ENCODE data around the gene TLR4.

Gene TLR4

DNA sequence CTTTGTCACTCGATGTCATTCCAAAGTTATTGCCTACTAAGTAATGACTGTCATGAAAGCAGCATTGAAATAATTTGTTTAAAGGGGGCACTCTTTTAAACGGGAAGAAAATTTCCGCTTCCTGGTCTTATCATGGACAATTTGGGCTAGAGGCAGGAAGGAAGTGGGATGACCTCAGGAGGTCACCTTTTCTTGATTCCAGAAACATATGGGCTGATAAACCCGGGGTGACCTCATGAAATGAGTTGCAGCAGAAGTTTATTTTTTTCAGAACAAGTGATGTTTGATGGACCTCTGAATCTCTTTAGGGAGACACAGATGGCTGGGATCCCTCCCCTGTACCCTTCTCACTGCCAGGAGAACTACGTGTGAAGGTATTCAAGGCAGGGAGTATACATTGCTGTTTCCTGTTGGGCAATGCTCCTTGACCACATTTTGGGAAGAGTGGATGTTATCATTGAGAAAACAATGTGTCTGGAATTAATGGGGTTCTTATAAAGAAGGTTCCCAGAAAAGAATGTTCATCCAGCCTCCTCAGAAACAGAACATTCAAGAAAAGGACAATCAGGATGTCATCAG, 11.3 kb downstream of the TLR4 start:
- DNase-seq, result no peak

DNA sequence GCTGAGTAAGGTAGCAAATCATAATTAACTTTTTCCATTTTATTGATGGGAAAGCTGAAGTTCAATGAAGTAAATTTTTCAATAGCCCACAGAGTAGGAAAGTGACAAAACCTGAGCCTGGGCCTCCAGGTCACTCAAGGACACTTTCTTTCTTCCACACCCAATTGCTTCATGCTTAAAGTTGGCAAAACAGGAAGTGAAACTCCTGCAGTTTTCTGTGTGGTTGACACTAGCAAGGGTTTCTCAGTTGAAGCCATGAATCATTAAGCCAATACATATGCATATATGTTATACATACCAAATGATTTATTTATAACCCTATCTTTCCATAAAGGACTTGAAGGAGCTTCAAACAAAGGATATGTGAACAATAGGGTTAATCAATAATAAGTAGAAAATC, 13.9 kb downstream of the TLR4 start:
- DNase-seq, result peak; percentile 42

DNA sequence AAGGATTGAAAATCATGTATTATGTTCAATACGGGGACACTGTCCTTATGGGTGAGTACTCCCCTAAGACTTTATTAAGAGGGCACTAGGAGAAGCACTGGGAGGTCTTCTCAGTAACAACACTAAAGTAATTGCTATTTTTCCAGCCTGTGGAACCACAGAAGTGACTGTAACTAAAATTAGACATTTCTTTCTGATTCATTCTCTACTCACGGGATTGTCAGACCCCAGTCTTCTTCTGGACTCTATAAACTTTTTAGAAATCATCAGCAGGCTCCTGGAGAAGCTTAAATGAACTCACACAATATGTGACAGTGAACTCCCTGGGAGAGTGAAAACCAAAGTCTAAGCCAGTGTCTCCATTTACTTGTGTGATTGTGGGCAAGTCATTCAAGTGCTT, 14.5 kb downstream of the TLR4 start:
- no peak for DNase-seq

DNA sequence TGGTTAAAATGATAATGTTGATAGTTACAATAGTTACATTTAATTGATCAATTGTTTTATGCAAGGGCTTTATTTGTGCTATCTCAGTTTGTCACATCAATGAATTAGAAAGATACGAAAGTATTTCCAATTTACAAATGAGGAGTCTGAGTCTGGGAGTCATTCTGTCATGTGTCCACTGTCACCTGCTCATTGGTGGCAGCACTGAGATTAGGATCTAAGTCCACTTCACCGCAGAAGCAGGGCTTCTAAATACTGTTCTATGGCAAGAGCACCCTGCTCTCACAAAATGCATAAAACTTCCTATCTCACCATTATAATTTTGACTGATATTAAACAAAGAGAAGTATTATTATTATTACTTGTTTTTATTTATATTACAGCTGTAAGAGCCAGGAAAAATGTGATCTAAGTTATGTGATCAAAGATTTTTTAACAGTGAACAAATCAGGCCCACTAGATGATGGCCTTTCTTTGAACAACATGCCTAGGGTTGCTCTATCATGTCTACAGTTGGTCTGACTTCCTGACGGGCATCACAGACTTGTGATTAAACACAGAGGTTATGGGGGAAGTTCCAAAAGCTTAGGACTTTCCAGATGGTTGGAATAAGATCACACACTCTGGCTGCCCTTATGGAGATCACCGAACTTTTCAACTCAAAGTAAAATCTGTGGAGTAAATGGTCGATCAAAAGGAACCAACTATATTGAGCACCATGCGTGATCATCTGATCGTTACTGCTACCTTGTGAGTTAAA, 15.1 kb downstream of the TLR4 start:
- DNase-seq, result no peak

DNA sequence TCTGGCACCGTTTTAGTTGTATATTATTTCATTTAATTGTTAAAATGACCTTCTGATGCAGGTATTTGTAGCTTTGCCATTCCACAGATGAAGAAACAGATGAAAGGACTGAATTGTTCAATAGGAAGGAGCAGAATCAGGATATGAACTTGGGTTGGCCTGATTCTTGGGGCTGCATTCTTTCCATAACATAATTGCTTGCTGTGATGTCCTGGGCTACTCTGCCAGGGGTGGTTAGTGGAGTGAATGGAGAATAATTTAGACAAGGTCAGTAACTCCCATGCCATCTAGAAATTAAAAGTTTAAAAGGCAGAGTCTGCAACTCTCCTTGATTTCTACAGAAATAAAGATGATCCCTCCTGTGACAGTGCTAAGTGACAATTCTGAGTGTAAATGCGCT, 15.9 kb downstream of the TLR4 start:
- no peak for DNase-seq

DNA sequence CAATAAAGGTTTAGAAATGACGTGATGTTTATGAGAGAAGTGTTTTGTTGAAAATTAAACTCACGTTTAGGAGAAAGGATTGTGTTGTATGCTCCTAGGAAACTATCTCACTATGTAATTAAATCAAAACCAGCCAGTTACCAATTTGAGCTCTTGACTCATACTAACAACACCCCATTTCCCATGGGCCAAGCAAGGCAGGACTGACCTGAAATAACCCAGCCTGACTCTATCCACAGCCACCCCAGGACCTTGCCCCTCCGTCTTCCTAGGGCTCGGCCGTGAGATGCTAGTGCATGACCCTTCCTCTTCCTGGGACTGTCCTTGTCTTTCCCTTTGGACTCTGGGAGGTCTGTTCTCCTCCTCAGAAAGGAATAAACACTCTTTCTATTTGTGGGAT, 16.4 kb downstream of the TLR4 start:
- DNase-seq, result no peak

DNA sequence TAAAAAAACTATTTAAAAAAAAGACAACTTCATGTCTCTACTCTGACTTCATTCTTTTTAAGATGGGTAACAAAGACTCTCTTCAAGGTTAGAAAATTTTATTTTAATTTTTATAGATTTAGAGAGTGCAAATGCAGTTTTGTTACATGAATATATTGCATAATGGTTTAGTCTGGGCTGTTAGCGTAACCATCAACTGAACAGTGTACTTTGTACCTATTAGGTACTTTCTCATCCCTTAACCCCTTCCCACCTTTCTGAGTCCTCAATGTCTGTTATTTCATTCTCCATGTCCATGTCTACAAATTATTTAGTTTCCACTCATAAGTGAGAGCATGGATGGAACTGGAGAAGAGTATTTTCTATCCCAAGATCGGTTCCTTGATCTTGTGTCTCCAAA, 16.8 kb downstream of the TLR4 start:
- DNase-seq, result no peak

DNA sequence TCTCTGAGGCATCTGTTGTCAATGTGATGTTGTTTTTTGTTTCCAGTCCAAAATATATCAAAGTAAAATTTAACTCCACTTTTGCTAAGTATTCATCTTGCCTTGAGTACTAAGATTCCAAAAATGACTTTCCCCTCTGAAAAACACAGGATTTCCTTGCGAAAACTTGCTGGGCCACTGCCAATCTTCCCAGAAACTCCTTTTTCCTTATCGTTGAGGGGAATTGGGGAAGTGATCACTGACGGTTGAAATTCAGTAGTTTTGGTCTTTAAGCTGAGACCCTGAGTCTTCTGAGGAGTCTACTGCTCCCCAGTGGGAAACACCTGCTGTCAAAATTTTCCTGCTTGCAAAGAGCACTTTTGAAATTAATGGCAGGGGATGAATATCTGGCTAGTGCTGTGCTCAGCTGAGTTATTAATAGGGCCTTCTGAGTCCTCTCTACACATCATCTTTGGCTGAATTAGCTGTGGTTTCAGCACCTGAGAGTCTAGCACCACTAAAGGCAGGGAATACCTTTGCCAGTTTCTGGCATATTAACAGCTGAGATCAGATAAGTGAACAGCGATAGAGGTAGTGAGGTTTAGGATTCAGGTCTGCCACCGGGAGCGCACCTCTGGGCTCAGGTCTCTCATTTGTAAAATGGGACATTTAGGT, 18.0 kb downstream of the TLR4 start:
- DNase-seq, result no peak

DNA sequence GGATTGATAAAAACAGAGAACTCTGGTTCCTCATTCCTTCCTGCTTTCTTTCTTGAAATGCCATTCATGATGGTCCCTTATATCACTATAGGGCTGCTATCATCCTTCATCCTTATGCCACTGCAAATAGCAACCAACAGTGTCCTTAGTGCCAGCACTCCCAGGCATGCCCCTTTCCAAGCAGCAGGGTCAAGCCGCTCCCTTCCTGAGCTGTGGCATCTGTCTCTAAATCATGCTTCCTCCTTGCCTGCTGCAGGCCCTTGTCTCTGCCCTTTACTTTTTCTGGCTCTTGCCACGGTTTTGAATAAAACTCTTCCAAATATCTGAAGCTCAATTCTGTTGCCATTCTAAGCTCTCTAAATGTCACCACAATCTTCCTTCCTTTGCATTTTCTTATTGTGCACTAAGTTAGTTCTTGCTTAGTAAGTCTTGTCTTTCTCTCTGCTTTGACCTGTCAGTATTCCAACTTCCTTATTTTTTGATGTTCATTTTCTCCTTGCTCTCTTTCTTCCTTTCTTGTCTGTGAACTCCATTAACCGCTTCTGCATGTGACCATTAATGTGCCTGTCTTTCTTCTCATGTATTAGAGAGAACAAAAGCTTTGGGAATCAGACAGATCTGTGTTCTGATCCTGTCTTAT, 19.9 kb downstream of the TLR4 start:
- no peak for DNase-seq

DNA sequence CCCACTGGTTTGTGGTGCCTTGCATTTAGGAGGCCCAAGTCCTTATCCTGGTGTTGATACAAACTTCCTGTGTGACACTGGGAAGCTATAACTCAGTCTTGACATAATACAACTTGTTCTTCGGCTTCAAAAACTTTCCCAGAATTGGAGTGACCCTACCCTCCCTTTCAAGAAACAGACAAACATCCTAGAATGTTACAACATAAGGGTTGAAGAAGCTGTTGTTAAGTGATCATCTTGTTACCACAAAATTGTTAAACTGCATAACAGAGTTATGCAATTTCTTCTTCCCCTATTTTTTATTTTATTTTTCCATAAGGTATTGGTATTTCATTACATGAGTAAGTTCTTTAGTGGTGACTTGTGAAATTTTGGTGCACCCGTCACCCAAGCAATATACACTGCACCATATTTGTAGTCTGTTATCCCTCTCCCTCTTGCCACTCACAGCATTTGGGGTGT, 21.3 kb downstream of the TLR4 start:
- no peak for DNase-seq

DNA sequence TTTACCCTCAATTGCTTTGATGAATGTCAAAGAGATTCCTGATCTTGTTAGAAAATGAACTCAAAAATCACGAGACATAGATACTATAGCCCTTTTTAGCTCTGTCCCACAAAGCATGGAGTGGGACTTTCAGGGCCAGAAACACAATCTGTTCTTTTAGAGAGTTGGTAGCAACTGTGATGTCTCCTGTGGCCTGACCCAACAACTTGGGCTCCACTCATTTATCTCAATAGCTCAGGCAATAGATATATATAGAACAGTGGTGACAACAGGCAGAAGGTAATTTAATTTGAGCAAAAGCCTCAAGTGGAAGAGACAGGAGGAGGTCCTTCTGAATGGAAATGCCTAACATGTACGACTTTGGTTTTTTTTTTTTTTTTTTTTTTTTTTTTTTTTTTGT, 25.2 kb downstream of the TLR4 start:
- no peak for DNase-seq

DNA sequence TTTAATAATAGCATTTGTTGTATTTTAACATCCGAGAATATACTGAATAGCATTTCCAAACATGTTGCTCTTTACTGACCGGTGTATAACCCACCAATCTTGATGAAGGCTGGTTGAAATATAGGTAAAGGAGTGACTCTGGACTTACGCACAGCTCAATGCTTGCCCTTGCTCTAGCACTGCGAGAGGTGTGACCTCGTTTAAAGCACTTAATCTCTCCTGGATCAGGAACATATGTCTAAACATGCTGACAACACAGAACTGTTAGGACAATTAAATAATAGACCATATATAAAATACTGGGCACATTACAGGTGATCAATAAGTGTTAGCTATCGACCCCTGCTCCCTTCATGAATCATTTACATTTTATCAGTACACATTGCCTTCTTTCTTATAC, 28.3 kb downstream of the TLR4 start:
- no peak for DNase-seq

DNA sequence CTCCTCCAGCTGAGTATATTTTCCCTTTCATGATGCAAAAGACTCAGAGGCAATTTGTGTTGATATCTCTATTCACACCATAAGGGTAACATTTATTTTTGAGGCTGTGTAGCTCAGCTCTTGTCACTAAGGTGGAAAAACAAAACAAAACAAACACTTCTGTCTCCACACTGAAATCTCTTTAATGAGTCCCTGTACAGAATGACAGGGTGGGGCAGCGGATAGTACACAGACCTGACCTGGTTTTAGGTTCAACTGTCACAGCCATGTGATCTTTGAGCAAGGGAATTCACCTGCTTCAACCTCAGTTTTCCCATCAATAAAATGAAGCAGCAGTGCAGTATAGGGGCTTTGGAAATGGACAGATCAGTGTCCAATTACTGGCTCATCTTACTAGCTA, 29.3 kb downstream of the TLR4 start:
- no peak for DNase-seq

DNA sequence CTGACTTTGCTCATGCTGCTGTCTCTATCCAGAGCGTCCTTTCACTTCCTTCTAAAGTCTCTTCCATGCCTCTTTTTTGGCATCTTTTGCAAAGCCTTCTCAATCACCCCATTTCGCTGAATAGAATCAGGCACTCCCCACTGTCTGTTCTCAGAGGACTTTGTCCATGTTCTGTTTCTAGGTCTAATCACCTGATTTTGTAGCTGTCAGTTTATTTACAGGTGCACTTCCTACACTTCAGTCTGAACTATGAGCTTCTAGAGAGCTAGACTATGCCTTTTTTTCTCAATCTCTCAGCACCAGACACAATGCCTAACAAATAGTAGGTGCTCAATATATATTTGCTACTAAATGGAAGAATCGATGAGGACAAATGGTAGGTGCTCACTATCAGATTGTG, 29.9 kb downstream of the TLR4 start:
- DNase-seq, result no peak

DNA sequence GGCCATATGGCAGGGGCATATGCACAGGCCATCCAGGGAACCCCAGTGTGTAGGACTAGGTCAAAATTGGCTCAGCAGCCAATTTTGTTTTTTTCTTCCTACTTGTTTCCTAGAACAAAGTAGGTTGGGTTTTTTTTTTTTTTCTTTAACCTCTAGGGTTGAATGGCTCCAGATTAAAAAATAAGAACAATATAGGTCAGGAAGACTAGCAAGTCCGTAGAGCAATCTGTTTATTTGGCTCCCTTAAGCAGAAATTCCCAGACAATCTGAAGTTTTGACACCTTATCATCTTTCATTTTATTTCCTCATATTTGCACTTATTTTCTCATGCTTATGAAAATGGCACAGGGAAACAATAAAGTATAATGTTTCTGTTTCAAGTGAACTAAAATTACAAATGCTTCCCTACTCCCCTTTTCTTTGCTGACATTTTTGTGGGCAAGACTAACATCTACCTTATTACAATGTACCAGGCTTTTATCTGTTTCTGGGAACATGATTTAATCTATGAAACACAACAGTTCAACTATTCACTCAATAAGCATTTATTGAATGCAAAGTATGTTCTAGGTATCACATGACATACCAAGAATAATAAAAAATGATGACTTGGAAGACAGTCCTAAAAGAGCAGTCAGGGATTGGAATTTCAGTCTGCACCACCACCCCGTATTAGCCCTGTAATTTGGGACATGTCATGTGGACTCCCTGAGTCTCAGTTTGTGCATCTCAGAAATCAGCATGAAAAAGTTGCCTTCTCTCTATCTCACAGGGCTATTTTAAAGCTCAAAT, 30.5 kb downstream of the TLR4 start:
- DNase-seq, result no peak

DNA sequence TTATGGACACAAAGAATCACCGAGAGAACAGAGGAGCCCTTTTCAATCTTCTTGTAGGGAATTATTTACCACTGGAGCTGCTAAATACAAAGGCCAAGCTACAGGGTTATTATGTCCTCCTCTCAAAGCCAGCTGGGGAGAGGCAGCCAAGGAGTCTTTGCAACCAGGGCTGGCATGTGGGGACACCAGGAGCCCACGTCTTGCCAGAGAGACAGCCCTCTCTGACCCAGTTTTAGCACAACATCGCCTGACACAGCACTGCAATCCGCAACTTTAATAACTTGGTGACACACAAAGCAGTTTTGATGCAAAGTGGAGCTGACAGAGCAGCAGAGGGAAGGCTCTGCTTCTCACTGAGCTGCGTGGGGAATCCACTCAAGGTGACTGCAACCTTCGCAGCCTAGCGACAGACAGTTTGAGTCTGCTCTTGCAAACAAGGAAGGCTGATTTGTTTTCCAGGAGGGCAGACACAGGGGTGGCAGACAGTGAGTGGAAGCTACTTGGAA, 33.6 kb downstream of the TLR4 start:
- no peak for DNase-seq

DNA sequence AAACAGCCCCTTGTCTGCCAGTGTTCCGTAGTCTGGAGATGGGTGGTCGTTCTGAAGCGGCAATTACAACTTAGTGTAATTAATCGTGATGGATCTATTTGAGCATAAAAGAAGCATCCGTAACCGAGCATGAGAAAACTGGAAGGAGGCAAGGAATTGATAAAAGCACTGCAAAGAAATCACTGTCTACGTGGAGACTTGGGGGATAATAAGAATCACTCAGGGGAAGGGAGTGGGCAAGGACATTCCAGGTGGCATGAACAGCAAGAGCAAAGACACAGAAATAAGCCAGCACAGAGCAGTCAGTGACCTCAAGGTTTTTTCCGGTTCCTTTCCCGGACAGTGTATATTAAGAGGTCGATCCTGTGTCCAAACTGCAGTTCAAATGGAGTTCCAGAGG, 35.0 kb downstream of the TLR4 start:
- DNase-seq, result no peak

DNA sequence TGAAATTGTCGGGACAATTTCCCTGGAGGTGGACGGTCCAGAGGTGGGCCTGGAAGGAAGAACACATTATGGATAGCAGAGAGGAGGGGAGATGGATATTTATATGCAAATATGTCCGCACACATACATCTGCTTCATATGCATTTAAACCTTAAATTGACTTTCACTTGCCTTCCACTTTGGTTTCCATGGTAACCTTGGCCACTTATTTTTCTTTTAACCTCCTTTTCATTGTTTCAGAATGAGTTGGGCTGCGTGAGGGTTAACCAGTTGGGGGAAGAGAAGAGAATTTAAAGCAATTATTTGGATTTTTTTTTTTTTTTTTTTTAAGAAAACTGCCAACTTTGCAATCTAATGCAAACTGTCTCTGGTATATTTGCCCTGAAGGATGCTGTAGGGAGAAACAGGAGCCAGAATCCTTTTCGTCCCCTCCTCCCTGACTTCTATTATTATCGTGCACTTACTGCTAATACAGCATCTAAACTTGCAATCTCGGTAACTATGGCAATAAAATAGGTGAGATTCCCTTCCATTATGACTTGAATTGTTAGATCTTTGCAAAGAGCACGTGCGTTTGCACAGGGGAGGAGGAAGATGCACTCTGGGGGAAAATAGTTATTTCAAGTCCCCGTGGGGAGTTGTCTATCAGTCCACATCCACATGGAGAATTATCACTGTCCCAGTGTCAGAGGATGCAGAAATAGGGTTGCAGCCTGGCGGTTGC, 35.6 kb downstream of the TLR4 start:
- no peak for DNase-seq

DNA sequence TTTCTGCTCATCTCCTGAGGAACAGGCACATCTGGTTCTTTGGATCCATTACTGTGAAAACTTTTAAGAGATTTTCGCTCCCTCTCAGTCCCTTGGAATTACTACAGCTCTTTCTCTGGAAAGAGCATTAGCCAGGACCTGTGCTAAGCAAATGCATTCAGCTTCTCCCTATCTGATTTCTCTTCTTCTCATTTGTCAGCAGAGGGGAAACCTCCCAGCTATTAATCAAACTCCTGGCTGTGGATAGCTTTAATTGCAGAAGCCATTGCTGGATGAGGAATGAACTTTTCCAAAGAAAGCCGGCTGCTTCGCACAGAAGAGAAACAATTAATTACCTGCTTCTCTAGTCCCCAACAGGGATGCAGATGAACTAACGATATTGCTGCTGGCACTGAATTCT, 37.9 kb downstream of the TLR4 start:
- no peak for DNase-seq

DNA sequence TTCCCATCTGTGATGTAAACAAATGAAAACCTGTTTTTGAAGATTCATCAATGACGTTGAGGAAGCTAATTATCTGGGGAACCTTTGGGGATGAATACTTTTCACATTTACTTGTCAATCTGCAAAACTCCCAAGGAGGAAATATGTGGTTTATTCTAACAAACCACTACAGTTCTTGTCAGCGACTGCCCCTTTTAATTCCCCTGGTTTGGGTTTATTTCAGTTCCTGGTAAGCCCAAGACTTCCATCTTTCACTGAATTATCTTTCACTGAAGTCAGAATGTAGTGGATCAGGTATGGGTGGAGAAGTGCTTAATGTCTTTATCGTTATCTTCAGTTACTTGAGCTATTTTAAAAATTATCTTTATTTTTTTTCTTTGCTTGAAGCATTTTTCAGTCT, 40.2 kb downstream of the TLR4 start:
- no peak for DNase-seq

DNA sequence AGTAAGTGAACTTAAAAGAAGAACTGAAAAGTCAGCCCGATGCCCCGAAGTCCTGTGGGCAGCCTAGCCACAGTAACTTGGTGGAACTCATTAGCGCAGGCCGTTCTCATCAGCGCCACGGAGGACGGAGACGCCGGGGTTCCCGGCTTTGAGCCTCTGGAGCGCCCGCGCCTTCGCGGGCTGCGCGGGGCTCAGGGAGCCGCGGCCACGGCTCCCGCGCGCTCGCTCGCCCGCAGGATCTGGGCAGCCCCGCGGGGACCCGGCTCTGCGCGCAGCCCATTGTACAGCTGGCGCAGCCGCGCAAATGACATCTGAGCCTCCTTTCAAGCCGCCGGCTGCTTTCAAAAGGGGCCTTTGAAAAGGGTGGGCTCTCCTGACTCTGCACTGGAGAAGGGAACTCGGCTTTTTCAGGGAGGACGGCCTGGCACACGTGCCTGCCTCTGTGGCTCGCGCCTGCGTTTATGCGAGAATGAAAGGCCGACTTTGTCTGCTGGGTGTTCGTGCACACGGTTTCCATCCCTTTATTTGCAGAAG, 40.7 kb downstream of the TLR4 start:
- no peak for DNase-seq

DNA sequence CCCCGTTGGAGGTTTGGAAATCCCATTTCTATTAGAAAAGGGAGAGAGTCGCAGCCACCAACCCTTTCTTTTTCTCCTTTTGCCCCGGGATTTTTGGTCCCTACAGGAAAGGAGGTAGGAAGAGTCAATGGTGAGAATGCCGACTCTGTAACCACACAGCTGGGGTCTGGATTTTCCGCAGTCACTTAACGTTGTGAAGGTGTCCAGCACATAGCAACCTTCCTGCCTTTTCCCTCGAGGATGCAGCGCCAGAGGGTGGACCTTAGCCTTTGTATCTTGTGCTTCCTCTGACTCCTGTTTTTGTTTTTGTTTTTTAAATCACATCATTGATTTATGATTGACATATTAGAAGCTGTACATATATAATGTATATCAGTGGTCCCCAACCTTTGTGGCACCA, 41.4 kb downstream of the TLR4 start:
- no peak for DNase-seq
